RWPE2 (cell line): ENCODE data around the gene CSNK1G2.

ENCODE experiments used
- ATAC-seq: fragments of 200-7000 bp; cut with Tn5 transposase; 3 replicates; pipeline ENCODE4 v1.9.1; 2021; ENCODE audit warnings: low read depth
- DNase-seq: peaks from one replicate; pipeline ENCODE4 v3.0.0-alpha.2; 2020; ENCODE audit warnings: low spot score
- H3K27ac ChIP-seq: fragments of 450-650 bp; 2 replicates; pipeline ENCODE4 v1.5.1; 2017; ENCODE audit warnings: mild to moderate bottlenecking; ENCODE audit not compliant: poor library complexity, severe bottlenecking
- H3K27me3 ChIP-seq: fragments of 250-450 bp; sonication (Bioruptor Pico); 2 replicates; pipeline ENCODE4 v1.5.1; 2021; ENCODE audit warnings: mild to moderate bottlenecking, moderate library complexity; ENCODE audit not compliant: insufficient read depth, poor library complexity, severe bottlenecking
- H3K36me3 ChIP-seq: fragments of 250-450 bp; sonication (Bioruptor Pico); 2 replicates; pipeline ENCODE4 v1.5.1; 2020; ENCODE audit warnings: low read depth, mild to moderate bottlenecking, moderate library complexity
- H3K4me1 ChIP-seq: fragments of 250-450 bp; sonication (Bioruptor Pico); 2 replicates; pipeline ENCODE4 v1.5.1; 2021; ENCODE audit warnings: mild to moderate bottlenecking, moderate library complexity; ENCODE audit not compliant: insufficient read depth, poor library complexity, severe bottlenecking
- H3K4me3 ChIP-seq: fragments of 250-450 bp; sonication (Bioruptor Pico); 2 replicates; pipeline ENCODE4 v1.5.1; 2021; ENCODE audit warnings: mild to moderate bottlenecking, moderate library complexity; ENCODE audit not compliant: severe bottlenecking
- H3K9me3 ChIP-seq: fragments of 250-450 bp; sonication (Bioruptor Pico); 2 replicates; pipeline ENCODE4 v1.5.1; 2021; ENCODE audit warnings: mild to moderate bottlenecking, moderate library complexity; ENCODE audit not compliant: severe bottlenecking
- TF ChIP-seq, protein P1 (sequence below): fragments of 450-650 bp; IDR thresholded peaks from one replicate; pipeline ENCODE4 v1.5.1; 2017; ENCODE audit warnings: mild to moderate bottlenecking, moderate library complexity; ENCODE audit not compliant: poor library complexity, severe bottlenecking

Gene CSNK1G2

DNA sequence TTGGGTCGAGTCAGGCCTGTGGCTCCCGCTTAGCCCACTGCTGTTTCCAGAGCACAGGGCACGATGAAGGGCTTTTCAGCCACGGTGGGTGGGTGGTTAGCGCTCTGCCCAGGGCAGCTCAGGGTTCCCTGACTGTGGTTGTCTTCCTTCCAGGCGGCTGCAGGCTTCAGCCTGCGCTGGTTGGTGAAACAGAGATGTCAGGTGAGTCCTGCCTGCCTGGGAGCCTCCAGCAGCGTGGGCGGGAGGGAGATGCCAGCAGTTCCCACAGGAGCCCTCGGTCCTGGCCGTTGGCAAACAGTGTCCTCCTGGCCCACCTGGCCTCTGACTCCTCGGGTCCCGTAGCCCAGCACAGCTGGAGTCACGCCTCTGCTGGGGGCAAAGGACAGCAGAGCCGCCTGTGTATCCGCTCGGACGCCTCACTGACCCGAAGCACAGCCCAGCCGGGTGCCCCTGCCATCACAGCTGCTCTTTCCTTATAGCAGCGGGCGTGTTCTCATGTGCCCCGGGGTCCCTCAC, 26.1 kb upstream of the CSNK1G2 start:
- ATAC-seq (no peak), DNase-seq (no peak)
- Histone ChIP-seq H3K9me3 (no peaks in the 10 kb centered on the region), H3K4me3 (no peak overlapping the region), H3K27ac (no peak overlapping the region), H3K36me3 (peaks cover 16% of the 10 kb centered on the region), H3K4me1 (peaks cover 6% of the 10 kb centered on the region), H3K27me3 (no peaks in the 10 kb centered on the region)
- TF ChIP-seq, protein P1, sequence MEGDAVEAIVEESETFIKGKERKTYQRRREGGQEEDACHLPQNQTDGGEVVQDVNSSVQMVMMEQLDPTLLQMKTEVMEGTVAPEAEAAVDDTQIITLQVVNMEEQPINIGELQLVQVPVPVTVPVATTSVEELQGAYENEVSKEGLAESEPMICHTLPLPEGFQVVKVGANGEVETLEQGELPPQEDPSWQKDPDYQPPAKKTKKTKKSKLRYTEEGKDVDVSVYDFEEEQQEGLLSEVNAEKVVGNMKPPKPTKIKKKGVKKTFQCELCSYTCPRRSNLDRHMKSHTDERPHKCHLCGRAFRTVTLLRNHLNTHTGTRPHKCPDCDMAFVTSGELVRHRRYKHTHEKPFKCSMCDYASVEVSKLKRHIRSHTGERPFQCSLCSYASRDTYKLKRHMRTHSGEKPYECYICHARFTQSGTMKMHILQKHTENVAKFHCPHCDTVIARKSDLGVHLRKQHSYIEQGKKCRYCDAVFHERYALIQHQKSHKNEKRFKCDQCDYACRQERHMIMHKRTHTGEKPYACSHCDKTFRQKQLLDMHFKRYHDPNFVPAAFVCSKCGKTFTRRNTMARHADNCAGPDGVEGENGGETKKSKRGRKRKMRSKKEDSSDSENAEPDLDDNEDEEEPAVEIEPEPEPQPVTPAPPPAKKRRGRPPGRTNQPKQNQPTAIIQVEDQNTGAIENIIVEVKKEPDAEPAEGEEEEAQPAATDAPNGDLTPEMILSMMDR = no peak

DNA sequence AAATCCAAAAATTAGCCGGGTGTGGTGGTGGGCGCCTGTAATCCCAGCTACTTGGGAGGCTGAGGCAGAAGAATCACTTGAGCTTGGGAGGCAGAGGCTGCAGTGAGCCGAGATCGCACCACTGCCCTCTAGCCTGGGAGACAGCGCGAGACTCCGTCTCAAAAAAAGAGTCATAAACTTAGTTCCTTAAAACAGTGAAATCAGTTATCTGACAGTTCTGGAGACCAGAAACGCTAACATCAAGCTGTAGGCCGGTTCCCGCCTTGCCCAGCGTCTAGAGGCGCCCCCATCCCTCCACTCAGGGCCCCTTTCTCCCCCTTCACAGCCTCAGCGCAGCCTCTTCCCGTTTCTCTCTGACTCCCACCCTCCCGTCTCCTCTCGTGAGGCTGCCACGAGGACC, 23.8 kb upstream of the CSNK1G2 start:
- Histone ChIP-seq H3K36me3 (peaks cover 26% of the 10 kb centered on the region), H3K9me3 (no peaks in the 10 kb centered on the region), H3K27me3 (no peaks in the 10 kb centered on the region), H3K27ac (no peak overlapping the region), H3K4me3 (no peak overlapping the region), H3K4me1 (peaks cover 6% of the 10 kb centered on the region)
- TF ChIP-seq, protein P1 = no peak
- DNase-seq (no peak), ATAC-seq (no peak)

DNA sequence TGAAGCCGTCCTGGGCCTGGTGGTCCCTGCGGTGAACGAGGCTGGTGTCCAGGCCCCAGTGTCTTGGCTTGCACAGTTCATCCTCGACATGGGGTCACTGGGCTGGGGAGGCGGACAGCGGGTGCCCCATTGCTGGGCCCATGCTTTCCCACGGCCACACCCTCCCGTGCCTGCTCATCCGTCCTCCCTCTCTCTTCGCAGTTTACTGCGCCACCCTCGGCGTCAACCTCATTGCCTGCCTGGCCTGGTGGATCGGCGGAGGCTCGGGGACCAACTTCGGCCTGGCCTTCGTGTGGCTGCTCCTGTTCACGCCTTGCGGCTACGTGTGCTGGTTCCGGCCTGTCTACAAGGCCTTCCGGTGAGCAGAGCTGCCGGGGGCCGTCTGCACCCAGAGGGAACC, 23.0 kb upstream of the CSNK1G2 start:
- H3K27ac ChIP-seq = no peak overlapping the region
- no peak for ATAC-seq
- peaks cover 31% of the 10 kb centered on the region for H3K36me3 ChIP-seq
- peaks cover 6% of the 10 kb centered on the region for H3K4me1 ChIP-seq
- H3K4me3 ChIP-seq = no peak overlapping the region
- TF ChIP-seq, protein P1 = no peak
- H3K27me3 ChIP-seq = no peaks in the 10 kb centered on the region
- no peaks in the 10 kb centered on the region for H3K9me3 ChIP-seq
- no peak for DNase-seq

DNA sequence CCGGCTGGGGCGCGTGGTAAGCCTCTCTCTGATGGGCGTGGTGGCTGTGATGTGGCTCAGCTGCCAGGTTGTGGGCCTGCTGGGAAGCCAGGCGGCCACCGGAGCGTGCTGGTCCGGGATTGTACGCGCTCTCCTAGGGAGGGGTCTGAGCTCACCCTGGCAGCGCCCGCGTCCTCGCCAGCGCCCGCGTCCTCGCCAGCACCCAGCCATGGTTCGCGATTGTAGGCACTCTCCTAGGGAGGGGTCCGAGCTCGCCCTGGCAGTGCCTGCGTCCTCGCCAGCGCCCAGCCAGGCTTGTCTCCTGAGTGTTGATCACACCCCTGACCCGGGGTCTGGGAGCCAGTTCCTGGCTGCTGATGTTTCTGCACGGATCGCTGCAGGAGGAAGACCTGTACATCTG, 22.0 kb upstream of the CSNK1G2 start:
- H3K9me3 ChIP-seq = no peaks in the 10 kb centered on the region
- H3K4me1 ChIP-seq = peaks cover under 1% of the 10 kb centered on the region
- no peak overlapping the region for H3K4me3 ChIP-seq
- no peak overlapping the region for H3K27ac ChIP-seq
- H3K27me3 ChIP-seq = no peaks in the 10 kb centered on the region
- no peak for DNase-seq
- TF ChIP-seq, protein P1 = no peak
- no peak for ATAC-seq
- H3K36me3 ChIP-seq = peaks cover 35% of the 10 kb centered on the region

DNA sequence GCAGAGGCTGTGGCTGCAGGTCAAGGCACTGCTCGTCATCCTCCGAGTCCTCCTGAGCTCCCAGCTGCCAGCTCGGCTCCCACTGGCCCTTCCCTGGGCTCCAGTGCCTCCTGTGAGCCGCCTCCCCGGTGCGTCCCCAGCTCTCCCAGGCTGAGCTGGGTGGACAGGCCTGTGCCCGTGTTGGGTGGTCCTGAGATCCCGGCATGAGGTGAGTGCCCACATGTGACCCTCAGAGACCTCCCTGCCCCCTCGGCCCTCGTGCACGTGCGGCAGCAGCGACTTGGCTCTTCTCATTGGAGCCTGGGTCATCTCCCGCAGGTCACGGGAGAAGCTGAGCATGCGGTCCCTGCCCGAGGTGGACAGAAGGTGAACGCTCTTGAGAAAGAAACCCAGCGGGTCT, 20.3 kb upstream of the CSNK1G2 start:
- TF ChIP-seq, protein P1 = no peak
- Histone ChIP-seq H3K9me3 (no peaks in the 10 kb centered on the region), H3K27ac (no peak overlapping the region), H3K4me3 (no peak overlapping the region), H3K27me3 (no peaks in the 10 kb centered on the region), H3K36me3 (peaks cover 38% of the 10 kb centered on the region), H3K4me1 (no peaks in the 10 kb centered on the region)
- DNase-seq = no peak
- ATAC-seq = no peak
